ENCODE measurements around the gene TRPV3.

- TF ChIP-seq, protein P1, sequence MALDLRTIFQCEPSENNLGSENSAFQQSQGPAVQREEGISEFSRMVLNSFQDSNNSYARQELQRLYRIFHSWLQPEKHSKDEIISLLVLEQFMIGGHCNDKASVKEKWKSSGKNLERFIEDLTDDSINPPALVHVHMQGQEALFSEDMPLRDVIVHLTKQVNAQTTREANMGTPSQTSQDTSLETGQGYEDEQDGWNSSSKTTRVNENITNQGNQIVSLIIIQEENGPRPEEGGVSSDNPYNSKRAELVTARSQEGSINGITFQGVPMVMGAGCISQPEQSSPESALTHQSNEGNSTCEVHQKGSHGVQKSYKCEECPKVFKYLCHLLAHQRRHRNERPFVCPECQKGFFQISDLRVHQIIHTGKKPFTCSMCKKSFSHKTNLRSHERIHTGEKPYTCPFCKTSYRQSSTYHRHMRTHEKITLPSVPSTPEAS (tag by site-specific recombination; IDR thresholded peaks at IDR 0.05) = no peak
- no peak for TF ChIP-seq ZNF114 (tag by site-specific recombination; IDR thresholded peaks at IDR 0.05)
Observed at GRCh38 chr17:3546521-3546920, 11.1 kb downstream of the TRPV3 start.

Data from HEK293 (cell line).